COR-L47 (cell line): ENCODE measurements around the gene TRPV4.

Source experiments
- DNase-seq: peaks from one replicate; lab custom pipeline; 2025; lab: John Stamatoyannopoulos, UW

Gene TRPV4

DNA sequence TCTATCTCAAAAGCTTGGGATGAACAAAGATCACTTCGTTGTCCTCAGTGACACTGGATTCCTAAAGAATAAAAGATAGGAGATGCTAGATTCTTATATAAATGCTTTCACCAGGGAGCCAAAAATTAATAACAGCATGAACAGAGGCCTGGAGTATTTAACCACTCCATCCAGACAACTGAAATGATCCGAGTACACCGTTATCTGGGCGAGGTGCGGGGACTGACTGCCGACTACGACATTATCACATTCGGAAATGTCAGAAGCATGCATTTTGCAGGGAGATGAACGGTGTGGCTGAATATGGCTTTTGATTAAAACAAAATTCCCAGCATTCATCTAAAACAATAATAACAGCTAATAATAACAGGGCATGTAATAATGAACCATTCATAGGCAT, 56.6 kb downstream of the TRPV4 start:
- no peak for DNase-seq

GRCh38 chr12:109775172-109775881, 57.9 kb downstream of the TRPV4 start:
- peak; percentile 70 for DNase-seq

DNA sequence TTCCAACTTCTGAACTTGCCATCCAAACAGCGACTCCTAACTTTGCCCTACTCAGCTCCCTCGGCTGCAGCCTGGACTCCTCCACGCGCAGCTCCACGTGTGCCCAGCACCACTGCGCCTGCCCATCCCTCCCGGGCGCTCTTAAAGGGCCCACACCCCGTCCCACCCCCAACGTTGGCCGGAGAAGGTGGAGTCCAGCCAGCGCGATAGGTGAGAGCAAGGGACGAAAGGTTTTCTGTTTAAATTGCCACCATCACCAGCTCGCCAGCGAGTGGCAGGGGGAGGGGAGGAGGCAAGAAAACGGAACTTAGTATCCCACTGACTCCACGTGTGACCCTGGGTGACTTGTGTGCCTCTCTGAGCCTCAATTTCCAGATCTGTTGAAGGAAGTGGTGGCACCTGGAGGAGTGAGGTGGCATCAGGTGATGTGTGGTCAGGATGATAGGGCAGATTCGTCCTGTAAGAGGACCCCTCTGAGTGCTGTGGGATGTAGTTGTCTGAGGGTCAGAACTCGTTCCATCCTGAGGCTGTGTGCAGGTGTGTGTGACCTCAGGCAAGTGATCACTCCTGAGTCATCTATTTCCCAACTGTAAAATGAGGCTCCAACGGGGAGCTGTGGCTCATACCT, 59.7 kb downstream of the TRPV4 start:
- DNase-seq: no peak

GRCh38 chr12:109772622-109773321, 60.4 kb downstream of the TRPV4 start:
- DNase-seq: no peak

DNA sequence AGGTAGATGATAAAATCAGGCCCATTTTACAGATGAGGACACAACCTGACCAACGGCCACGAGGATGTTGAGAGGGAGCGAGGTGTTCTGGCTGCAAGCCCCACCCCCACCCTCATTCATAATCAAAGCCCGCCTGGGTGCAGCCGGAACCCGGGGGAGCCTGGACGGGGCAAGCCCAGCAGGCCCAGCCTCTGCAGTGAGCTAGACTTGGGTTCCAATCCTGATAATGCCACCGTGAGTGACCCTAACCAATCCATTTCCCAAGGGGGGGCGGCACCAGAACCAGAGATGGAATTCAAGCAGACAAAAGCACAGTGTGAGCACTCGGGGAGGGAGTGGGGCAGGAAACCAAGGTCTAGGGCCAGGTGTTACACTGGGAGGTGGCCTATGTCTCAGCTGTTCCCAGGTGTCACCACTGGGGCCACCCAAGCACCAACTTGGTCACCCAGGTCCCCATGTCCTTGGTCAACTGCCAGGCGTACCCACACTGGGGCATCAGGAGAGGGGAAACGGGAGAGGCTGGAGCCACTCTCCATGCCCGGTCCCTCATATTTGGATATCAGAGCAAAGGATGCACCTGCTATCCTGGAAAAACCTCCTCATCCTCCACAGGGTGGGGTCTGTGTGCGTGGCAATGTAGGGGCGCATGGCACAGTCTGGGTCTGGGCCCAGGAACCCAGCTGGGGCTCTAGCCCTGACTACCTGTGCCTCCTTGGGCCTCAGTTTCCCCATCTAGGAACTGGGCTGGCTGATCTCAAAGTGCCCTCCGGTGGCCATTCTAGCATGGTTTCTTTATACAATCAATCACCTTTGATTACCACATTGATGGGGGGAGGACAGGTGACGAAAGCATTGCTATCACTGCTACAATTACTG, 61.2 kb downstream of the TRPV4 start:
- DNase-seq: no peak

- no peak for DNase-seq
These were observed 62.1 kb downstream of the TRPV4 start for GRCh38 chr12:109770861-109771670.

- DNase-seq: no peak
These were observed 62.9 kb downstream of the TRPV4 start for GRCh38 chr12:109770104-109770860.

DNA sequence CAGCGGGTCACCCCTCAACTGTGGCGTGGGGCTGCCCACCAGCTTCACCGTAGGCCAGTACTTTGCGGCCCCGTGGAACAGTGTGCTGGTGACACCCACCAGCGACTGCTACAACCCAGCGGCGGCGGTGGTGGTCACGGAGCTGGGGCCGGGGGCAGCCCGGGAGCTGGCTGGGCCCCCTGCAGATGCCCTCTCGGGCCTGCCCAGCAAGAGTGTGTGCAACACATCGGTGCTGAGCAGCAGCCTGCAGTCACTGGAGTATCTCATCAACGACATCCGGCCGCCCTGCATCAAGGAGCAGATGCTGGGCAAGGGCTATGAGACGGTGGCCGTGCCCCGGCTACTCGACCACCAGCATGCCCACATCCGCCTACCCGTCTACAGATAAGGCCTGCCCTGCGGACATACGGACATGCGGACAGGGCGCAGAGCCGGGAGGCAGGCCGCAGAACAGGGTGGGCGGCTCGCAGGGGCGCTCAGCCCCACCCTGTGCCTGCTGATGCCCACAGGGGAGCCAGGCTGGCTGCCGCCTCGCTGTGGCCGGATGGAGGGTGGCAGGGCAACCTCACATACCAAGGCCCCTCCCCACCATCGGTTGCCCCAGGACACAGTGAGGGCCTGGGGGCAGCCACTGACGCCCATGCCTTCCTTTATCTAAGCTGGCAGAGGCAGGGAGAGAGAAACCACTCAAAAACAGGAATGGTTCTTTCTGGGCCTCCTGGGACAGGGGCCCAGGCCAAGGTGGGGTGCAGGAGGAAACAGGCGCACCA, 64.1 kb downstream of the TRPV4 start:
- no peak for DNase-seq

DNA sequence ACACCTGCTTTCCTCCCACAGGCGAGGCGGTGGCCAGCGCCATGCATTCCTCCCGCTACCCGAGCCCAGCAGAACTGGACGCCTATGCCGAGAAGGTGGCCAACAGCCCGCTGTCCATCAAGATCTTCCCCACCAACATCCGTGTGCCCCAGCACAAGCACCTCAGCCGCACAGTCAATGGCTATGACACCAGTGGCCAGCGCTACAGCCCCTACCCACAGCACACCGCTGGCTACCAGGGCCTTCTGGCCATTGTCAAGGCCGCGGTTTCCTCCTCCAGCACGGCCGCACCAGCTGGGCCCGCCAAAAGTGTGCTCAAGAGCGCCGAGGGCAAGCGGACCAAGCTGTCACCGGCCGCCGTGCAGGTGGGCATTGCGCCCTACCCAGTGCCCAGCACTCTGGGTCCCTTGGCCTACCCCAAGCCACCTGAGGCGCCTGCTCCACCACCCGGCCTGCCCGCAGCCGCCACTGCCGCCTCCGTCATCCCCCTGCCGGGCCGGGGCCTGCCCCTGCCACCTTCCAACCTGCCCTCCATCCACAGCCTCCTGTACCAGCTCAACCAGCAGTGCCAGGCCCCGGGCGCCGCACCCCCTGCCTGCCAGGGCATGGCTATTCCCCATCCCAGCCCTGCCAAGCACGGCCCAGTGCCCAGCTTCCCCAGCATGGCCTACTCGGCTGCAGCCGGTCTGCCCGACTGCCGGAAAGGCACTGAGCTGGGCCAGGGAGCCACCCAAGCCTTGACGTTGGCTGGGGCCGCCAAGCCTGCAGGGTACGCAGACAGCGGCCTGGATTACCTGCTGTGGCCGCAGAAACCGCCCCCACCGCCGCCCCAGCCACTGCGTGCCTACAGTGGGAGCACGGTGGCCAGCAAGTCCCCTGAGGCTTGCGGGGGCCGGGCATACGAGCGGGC, 65.0 kb downstream of the TRPV4 start:
- DNase-seq: no peak

GRCh38 chr12:109767456-109767855, 65.7 kb downstream of the TRPV4 start:
- no peak for DNase-seq

- DNase-seq: no peak
These were observed 66.9 kb downstream of the TRPV4 start for GRCh38 chr12:109766251-109766778.

DNA sequence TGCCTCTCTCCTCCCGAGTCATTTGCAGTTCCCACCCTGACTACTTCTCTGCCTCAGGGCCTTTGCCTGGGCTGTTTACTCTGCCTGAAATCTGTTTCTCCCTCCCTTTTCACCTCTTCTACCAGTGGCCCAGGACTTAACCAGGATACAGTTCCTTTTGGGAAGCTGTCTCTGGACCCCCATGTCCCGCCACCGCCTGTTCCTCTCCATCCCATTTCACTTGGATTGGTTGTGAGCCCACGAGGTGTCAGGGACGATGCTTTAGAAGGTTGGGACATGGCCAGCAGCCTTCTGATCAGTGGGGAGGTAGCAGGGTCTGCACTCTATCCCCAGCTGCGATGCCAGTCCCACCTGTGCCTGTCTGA, 67.8 kb downstream of the TRPV4 start:
- DNase-seq: no peak

GRCh38 chr12:109764776-109765445, 68.3 kb downstream of the TRPV4 start:
- no peak for DNase-seq

DNA sequence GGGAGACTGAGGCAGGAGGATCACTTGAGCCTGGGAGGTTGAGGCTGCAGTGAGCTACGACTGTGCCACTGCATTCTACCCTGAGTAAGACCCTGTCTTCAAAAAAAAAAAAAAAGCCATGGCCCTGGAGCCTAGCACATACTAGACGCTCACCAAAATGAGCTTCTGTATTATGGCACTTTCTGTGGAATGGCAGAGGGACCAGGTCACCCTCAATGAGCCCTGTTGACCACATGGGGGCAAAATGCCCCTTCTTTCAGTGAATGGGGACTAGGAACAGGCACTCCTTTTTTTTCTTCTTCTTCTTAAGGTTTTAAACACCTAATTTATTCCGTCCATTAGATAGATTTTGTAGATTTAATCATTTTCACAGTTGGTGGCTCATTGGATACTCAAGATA, 69.1 kb downstream of the TRPV4 start:
- no peak for DNase-seq

- DNase-seq: no peak
These were observed 69.9 kb downstream of the TRPV4 start for GRCh38 chr12:109763201-109763841.

GRCh38 chr12:109762673-109763191, 70.5 kb downstream of the TRPV4 start:
- DNase-seq: no peak

DNA sequence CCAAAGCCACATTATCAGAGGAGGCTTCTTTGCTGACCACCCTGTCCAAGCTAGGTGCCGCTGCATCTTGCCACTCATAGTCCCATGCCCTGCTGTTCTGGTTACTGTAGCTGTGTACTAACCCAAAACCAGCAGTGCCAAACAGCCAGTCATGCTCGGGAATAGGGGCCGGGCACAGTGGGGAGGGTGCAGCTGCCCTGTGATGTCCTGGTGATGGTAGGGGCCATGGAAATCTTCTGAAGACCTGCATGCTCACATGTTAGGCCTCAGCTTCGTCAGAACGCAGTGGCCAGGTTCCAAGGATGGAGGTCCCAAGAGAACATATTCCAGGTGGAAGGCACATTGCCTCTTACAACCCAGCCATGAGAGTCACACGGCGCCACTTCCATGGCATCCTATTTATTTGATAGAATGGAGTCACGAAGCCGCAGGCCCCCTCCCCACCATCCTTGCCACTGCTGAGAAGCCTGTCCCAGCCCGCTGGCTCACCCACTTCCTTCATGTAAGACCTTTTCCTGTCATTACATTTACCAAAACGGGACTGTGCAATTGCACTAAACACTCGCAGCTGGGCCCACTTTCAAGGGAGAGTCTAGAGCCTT, 71.0 kb downstream of the TRPV4 start:
- no peak for DNase-seq
